Ammon's horn (tissue), 1 donor: ENCODE data around the gene DNAH7.
"Not testable (repeated sequence)": the region's sequence is repeated elsewhere in the genome, so short reads cannot be mapped to it uniquely, and the experiment has no call there.

ENCODE experiments used
- DNase-seq: peaks from one replicate; pipeline ENCODE4 v3.0.0-alpha.2; 2016; ENCODE audit warnings: low spot score

DNAH7 gene

DNA sequence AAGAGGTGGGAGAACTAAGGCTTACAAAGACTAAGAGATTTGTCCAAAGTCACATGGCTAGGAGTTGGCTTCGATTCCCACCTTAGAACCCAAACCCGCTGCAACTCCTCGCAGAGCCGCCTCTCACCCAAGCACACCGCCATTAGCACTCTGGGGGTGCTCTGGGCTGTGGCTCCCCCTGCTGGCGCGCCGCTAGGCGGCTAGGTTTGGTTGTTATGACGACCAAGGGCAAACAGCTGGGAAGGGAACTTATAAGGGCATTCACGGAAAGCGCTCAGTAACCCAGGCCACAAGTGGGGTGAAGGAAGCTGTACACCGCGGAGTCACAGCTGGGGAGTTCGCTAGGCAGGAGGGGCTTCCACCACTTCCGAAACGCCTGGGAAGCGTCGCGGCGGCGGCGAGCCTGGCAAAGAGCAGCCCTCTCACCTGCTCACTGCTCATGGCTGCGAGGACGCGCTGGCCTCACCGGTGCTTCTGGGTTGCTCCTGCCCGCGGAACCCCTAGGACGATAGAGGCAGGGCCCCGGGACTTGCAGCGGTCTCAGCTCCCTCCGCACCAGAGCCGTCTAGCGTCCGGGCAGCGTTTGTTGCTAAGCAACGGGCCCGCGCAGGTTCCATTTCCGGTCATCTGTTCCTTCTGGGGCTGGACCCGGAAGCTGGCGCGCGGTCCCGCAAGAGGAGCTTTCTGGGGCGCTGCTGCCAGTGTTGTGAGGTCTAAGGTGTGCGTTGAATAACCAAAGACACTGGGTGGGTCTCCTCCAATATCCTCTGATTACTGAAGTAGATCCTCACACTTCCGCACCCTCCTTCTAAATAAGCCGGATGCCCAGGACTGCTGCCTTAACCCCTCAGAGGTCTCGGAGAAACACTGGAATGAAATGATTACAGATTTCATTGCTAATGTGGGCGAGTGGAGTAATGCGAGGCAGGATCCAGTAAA is at the start of gene DNAH7:
Gene DNAH7 (minus strand): TSS at position 567 of the 939 bp plus-strand sequence. CDS start 126 bp downstream, at position 441.
- peak; percentile 87 for DNase-seq

DNA sequence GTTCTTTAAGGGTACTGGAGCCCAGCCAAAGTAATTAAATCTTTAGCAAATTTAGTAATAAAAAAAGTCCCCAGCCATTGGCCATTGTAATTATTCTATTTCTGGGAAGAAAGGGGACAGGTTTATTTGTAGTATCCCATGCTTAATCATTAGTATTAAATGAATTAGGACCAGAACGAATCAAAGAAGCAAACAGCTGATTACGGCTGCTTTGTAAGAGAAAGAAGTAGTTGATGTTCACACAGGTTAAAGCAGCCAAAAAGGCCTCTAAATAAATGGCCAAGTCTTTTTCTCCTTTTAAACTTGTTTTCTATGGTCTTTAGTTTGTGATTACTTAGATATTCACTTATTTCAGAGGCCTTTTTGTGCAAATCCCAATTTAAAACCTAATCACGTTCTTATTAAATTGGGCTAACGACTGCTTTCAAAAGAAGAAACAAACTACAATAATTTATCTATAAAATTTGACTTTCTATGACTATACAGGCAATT is 48.6 kb upstream of the DNAH7 start:
- peak; percentile 16 for DNase-seq

DNA sequence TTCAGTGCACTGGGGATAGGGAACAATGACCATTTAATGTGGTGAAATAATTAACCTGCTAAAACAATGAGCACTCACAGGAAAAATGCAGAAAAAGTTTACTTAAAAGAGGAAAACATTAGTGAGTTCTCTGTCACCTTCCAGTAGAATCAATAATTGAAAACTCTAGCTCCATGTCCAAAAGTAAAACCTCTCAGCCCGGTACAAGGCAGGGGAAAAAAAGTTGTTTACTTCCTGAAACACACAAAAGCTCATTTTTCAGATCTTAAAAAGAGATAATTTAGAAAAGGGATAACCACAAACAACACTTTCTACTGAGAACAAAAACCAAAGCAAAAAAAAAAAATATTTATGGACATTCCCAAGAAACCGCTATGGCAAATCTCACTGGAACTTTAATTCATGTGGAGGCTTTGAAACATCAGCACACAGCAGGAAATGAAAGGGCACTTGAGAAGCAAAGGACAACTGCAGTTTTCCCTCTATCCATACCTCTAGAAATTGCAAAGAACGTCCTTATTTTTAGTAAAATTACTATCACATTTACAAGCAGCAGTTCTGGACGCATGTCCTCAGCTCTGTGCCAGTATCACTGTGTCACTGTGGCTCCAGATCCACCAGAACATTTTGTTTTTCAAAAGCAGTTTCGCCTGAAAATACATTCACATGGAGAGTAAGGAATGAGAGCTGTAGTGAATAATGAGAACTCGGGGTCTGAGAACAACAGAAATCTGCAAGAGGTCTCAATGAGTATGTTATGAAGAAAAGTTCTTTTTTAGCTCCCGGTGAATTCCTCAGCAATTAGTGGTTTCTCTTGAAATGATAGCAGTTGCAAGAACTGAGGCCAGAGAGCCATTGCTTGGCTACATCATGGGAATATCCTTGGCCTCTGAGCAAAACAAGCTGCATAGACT is 44.7 kb upstream of the DNAH7 start:
- peak; percentile 72 for DNase-seq

DNA sequence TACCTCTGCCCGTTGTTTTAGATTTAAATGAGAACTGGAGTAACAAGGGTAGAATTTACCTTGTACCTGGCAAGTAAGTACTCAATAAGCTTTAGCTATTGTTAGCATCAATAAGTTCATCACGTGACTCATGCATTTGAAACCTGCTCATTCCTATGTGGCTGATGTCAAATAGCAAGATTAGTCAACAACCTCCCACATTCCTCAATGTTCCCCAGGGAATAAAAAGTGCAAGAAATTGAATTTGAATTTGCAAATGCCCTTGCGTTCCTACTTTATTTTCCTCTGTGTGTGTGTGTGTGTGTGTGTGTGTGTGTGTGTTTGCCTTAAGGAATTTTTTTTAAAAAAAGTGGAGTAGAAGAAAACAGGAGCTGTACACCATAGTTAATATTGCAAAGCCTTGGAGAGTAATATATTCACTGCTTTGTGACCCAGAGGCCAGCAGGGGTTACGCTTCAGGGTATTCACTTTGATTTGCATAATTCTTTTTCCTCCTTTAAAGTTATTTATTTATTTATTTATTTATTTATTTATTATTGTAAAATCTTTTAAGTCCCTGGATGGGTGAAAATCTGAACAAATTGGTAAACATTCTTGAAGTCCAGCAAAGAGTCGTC is 43.9 kb upstream of the DNAH7 start:
- peak; percentile 20 for DNase-seq

DNA sequence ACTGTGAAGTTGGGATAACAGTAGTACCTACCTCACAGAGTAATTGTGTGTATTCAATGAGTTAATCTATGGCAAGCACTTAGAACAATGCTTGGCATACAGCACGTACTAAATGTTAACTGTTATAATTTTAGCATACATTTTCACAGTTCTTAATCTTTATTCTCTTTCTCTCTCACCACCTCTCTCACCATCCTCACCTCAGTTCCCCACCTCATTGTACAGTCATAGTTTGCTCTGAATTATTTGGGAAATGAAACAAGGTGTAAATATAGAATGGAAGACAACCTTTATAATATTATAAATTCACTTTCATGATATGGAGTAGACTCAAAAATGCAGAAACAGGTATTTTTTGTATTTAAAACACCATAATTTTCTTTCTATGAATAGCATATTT is 40.0 kb upstream of the DNAH7 start:
- no peak for DNase-seq

DNA sequence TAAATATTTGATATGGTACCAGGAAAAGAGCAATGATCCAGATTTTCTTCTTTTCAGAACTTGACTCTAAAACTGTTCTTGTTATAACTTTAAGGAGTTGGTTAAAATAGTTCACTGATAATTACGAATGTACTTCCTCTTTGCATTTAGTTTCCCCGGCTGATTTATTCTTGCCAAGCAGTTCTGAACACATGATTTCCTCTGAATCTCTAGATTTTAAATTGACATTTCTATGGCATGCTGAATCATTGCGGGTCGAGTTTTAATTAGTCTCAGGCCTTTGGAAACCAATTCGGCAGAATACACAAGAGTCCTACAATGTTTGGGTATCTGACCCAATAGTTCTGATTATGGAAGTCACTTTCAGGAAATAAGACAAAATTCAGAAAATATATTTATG is 37.3 kb upstream of the DNAH7 start:
- DNase-seq, result no peak

DNA sequence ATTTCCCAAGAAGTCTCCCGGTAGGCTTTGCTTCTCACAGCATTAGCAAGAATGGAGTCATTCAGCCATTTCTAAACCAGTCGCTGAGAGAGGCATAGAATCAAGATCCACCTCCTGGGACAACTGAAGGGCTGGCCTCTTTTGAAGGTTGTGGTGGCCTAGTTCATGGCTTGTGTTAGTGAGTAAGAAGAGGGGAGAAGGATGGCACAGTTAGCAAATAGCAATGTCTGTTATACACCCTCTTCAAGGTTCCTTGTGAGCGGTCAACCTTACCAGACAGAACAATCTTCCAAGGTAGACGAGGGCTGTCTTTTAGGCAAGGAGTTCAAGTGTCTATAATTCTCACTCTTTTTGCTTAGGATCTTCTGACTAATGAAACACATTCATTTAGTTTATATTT is 35.4 kb upstream of the DNAH7 start:
- no peak for DNase-seq

DNA sequence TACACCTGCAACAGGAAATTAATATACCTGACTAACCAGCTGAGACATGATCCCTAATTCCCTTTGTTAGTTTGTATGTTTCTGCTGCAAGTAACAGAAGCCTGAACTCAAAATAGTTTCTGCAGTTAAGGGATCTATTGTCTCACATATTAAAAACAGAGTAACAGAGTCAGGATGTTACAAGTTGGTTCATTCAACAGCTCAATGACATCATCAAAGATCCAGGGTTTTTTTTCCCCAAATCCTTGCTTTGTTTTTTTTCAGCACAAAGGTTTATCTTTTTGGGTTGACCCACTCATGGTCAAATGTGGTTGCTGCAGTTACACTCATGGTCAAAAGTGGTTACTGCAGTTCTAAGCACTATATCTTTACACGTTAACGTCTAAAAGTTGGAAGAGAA is 35.0 kb upstream of the DNAH7 start:
- no peak for DNase-seq

DNA sequence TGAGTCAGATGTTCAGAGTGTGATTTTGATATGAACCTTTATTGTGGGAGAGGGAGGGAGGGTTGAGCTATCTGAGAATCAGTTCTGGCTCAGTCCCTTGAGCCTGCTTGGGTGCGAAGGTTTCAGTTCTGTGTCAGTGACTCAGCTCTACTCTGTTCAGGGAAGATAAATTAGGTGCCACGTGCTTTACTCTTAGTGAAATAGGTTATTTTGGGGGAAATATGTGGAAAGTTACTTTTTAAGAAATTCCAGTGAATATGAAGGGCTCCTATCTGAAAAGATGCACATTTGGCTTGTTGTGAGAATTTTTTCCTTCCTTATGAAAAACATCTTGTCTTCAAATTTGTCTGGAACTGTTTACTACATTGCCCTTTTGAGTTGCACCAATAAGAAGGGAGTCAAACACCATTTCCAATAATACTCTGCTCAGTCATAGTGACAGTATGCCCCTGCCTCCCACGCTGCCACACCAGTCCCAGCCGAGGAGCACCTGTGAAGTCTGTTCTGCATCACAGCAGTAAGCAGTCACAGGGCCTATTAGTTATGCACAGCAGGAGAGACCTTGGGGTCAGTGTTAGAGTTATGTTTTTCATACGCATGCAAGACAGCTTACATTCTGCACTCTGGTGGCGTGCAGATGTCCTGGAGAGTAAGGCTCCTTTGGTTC is 32.8 kb upstream of the DNAH7 start:
- DNase-seq, result no peak

DNA sequence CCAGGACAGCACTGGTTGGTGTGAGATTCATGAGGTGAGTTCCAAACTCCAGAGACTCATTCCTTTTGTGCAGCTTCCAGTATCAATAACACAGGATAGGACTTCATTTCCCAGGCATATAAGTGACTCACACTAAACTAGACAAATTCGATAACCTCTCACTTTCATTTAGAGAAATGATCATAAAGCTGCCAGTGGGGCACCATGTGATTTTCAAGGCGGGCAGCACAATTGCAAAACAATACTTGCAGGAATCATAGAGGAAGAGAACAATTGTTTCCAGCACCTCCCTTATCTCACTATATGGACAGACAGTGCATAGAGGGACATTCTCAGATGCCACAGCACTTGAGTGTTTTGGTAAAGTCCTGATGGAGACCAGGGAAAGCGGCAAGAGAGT is 31.3 kb upstream of the DNAH7 start:
- DNase-seq, result no peak

DNA sequence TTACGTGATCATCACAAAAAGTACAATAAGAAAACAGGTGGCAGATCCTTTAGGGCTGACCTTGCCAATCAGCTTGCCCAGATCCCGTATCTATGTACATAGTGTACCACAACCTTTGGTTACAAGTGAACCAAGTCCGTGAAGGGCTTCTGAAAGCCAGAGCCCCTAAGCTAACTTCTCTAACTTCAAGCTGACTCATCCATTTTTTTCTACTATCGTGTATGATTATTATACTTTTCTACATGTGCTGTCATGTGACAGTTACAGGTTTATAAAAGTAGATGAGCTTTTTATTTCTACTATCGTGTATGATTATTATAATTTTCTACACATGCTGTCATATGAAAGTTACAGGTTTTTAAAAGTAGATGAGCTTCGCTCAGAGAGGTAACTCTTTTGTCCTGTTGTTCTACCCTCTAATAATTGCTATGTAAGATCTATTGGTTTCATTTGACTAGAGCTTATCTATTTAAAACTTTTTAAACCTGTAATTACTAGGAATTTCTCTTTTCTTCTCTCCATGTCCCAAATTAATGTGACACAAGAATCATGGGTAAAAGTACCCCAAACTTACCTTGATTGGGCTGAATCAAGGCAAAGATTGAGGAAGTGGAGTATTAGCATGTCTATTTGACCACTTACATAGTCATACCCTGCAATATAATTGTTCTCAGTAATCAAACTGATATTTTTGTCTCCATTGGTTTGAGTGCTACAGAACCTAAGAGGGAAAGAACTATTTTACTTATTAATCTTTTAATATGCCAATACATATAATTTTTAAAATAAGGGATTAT is 29.4 kb upstream of the DNAH7 start:
- no peak for DNase-seq

DNA sequence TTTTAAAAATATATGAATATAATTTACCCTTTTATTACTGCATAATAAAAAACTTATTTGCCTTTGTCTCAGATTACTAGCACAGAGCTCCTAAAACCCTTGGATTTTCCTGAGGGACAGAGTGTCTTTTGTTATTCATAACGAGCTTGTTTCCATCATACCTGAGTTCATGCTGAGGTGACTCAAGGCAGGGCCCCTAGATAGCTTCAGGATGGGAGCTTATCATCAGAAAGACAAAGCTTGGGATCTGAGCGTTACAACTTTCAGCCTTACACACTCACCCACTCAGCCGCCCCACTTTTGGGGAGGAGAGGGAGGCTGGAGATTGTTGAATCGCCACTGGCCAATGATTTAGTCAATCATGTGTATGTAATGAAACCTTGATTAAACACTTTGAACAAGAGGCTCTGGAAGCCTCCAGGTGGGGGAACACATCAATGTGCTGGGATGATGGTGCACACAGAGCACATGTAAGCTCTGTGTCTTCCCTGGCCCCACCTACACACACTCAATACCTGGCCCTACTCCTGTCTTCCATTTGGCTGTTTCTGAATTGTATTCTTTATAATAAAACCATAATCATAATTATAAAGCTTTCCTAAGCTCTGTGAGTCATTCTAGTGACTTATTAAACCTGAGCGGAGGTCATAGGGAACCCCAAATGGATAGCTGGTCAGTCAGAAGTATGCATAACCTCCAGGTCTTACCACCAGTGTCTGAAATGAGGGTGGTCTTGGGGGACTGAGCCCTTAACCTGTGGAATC is 28.5 kb upstream of the DNAH7 start:
- no peak for DNase-seq

DNA sequence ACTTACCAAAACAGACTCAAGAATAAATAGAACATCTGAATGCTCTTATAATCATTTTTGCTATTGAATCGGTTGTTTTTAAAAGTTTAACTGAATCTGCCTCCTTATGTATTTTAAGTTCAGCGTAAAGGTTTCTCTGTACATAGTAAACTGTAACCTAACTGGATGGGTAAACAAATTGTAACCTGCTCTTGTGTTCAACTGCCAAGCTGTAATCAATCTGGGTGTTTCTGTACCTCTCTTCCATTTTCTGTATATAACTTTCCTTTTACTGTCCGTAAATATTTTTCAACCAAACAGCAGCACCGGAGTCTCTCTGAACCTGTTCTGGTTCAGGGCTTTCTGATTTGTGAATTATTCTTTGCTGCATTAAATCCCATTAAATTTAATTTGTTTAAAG is 27.6 kb upstream of the DNAH7 start:
- DNase-seq, result no peak

DNA sequence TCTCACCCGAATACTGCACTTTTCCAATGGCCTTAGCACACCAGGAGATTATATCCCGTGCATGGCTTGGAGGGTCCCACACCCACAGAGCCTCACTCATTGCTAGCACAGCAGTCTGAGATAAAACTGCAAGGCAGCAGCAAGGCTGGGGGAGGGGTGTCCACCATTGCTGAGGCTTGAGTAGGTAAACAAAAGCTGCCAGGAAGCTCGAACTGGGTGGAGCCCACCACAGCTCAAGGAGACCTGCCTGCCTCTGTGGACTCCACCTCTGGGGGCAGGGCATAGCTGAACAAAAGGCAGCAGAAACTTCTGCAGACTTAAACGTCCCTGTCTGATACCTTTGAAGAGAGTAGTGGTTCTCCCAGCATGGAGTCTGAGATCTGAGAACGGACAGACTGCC is 20.8 kb upstream of the DNAH7 start:
- DNase-seq, result not testable (repeated sequence)

DNA sequence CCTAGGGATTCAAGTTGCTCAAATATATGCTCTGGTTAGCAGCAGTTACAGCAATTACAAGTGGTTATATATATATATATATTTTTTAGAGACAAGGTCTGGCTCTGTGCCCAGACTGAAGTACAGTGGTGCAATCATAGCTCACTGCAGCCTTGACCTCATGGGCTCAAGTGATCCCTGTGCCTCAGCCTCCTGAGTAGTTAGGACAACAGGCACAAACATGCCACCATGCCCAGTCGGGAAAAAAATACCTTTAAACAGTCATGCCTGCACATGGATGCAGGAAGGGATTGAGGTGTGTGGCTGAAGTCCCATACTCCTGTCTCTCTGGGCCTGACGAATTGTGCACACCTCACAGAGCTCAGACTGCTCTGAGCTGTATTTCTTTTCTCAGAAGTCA is 19.6 kb upstream of the DNAH7 start:
- DNase-seq, result no peak

DNA sequence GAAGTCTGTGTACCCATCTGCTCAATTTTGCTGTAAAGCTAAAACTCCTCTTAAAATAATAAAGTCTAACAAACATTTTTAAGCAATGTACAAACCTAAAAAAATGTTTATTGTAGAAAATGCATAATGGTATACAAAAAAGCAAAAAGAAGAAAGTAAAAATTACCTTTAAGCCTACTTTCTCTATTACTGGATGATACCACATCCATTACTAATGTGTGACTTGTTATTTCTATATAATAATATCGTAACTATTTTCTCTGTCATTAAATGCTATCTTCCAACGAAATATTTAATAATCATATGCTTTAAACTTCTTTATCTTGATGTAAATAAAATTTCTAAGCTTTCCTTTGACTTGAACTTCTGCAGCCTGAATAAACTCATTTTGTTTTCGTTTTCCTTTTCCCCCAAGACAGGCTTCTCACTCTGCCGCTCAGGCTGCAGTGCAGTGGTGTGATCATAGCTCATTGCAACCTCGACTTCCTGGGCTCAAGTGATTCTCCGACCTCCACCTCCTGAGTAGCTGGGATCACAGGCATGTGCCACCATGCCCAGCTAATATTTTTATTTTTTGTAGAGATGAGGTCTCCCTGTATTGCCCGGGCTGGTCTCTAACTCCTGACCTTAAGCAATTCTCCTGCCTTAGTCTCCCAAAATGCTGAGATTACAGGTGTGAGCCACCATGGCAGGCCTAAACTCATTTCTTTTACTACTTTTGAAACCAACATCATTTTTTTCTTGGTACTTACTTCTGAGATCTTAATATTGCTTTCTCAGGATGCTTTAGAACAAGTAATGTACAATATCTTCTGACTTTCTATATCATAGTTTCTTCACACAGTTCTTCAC is 18.1 kb upstream of the DNAH7 start:
- DNase-seq, result no peak

DNA sequence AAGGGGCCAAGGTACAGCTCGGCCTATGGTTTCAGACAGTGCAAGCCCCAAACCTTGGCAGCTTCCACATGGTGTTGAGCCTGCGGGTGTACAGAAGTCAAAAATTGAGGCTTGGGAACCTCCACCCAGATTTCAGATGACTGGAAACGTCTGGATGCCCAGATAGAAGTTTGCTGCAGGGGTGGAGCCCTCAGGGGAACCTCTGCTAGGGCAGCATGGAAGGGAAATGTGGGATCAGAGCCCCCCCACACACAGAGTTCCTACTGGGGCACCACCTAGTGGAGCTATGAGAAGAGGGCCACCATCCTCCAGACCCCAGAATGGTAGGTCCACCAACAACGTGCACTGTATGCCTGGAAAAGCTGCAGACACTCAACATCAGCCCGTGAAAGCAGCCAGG is 15.0 kb upstream of the DNAH7 start:
- DNase-seq, result no peak

DNA sequence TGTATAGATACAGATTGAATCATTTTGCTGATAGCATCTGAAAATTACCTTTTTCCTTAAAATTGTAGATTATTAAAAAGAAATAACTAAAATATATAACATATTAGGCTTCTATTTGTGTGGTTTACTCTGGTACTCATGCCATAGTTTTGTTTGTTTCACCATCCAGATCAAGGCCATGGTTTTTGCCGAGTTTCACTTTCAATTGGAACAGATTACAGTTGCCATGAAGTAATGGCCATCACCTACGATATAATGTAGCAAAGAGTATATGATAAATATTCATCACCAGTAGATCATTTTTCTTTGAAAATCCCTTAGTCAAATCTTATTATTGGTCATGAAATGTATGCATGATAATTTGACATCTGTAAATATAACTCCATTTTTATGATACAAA is 11.9 kb upstream of the DNAH7 start:
- no peak for DNase-seq

DNA sequence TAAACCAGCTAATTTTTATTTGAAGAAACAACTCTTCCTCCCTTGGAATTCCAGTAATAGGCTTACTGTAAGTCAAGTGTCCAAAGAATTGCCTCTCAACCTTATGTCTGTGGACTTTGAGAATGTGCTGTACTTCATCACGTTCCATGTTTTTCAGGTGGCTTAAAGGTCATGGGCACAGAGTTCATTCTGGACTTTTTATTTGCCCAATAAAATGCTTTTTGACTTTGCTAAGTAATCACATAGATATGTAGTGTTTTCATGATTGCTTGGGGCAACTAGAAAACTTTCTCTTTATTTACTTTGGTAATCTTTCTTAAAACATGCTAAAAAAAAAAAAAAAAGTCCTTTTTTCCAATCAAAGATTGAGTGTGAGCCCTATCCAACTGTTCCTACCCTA is 10.4 kb upstream of the DNAH7 start:
- no peak for DNase-seq
